Lower leg skin (tissue), 4 donors: ENCODE data around the gene ACSL6. TPM values are rescaled to one million over a fixed set of nuclear protein-coding genes. Genes with fewer than 3 reads are reported as not detected.
A peak's percentile ranks its signal among the peaks of the same experiment; 100 is the strongest.

Source experiments
- DNase-seq, 2 donors: peaks; one replicate each; pipeline ENCODE4 v3.0.0-alpha.2; 2019; ENCODE audit warnings: low spot score in 2 of 2
- H3K4me3 ChIP-seq: fragments of 200-600 bp; sonication (generic); 2 replicates; pipeline ENCODE4 v1.5.1; 2017; ENCODE audit warnings: mild to moderate bottlenecking, low read depth; ENCODE audit not compliant: poor library complexity, severe bottlenecking
- CTCF ChIP-seq, 3 donors: fragments of 450-650 bp; IDR thresholded peaks; one replicate each; pipeline ENCODE4 v1.5.1; 2016; ENCODE audit warnings: antibody characterized with exemption in 3 of 3, mild to moderate bottlenecking in 3 of 3, moderate library complexity in 2 of 3
- POLR2A ChIP-seq, 2 donors: fragments of 450-650 bp; IDR thresholded peaks; one replicate each; pipeline ENCODE4 v1.6.1; 2016 to 2017; ENCODE audit warnings: antibody characterized with exemption in 2 of 2, mild to moderate bottlenecking in 1 of 2, moderate library complexity in 1 of 2
- WGBS, 2 donors: methylation state at CpG; one replicate each; pipeline ENCODE4 v1.1.5; 2018; 5-methylcytosine and 5-hydroxymethylcytosine counted together
- intact Hi-C: fragments of 100-400 bp; cut with DNase I; formaldehyde crosslinking; loops from one replicate; pipeline ENCODE4 v1.15.0; 2023; ENCODE audit warnings: low total_unique reads
- total RNA-seq, 4 donors: library from RNA; depleted of rRNA; stranded (reverse); fragments of >200 nt; gene quantifications; one replicate each; pipeline ENCODE4 v1.1.0, GENCODE V29; 2016

ACSL6 gene
- total RNA-seq, 4 donors from 2014 or later = 0.27 to 0.59 (median 0.32) TPM; not detected in 1

GRCh38 chr5:132017316-132017715 is 5.9 kb upstream of the ACSL6 start:
- no peak for DNase-seq
- intact Hi-C loops = no loop called here
- TF ChIP-seq CTCF (IDR thresholded peaks at IDR 0.05) = no peak
- no peak for TF ChIP-seq POLR2A (IDR thresholded peaks at IDR 0.05)
- H3K4me3 ChIP-seq = no peak overlapping the region
- WGBS, 2 donors = 56 to 61% methylated on average over 4 of the region's 4 CpGs

- intact Hi-C loops = no loop called here
- TF ChIP-seq POLR2A (IDR thresholded peaks at IDR 0.05) (no peak), CTCF (IDR thresholded peaks at IDR 0.05) (no peak)
- no peak overlapping the region for H3K4me3 ChIP-seq
- 78 to 85% methylated on average over 3 of the region's 3 CpGs for WGBS, 2 donors
- peak; percentile 9 to 60 for DNase-seq
Observed at GRCh38 chr5:132016721-132017250, 5.3 kb upstream of the ACSL6 start.

GRCh38 chr5:132013711-132014110 is 2.3 kb upstream of the ACSL6 start:
- no peak overlapping the region for H3K4me3 ChIP-seq
- peak in 1 of 2 donors; percentile 81 for DNase-seq
- WGBS, 2 donors = 53 to 92% methylated on average over 2 of the region's 2 CpGs
- intact Hi-C loops = no loop called here
- TF ChIP-seq CTCF (IDR thresholded peaks at IDR 0.05) (no peak), POLR2A (IDR thresholded peaks at IDR 0.05) (no peak)

- TF ChIP-seq POLR2A (IDR thresholded peaks at IDR 0.05) (no peak), CTCF (IDR thresholded peaks at IDR 0.05) (no peak)
- DNase-seq = peak in 1 of 2 donors; percentile 71
- WGBS, 2 donors = 30 to 50% methylated on average over 3 to 5 of the region's 5 CpGs
- intact Hi-C loops = no loop called here
- no peak overlapping the region for H3K4me3 ChIP-seq
Observed at GRCh38 chr5:132013006-132013689, 1.7 kb upstream of the ACSL6 start.

- H3K4me3 ChIP-seq = no peak overlapping the region
- WGBS, 2 donors = 36 to 46% methylated on average over 5 to 7 of the region's 7 CpGs
- DNase-seq = peak in 1 of 2 donors; percentile 84
- no peak for TF ChIP-seq POLR2A (IDR thresholded peaks at IDR 0.05)
- intact Hi-C loops = no loop called here
Observed at GRCh38 chr5:132012371-132013005, 1.0 kb upstream of the ACSL6 start.

GRCh38 chr5:132010989-132011621 is 353 bp downstream of the ACSL6 start:
- TF ChIP-seq POLR2A (IDR thresholded peaks at IDR 0.05) (no peak), CTCF (IDR thresholded peaks at IDR 0.05) (no peak)
- peak in 1 of 2 donors; percentile 82 for DNase-seq
- intact Hi-C loops = no loop called here
- WGBS, 2 donors = 12 to 18% methylated on average over 20 to 25 of the region's 46 CpGs
- H3K4me3 ChIP-seq = peak overlapping the region; percentile 23
